H9 (cell line): Measurements from ENCODE around the gene ZBTB22. TPM values are rescaled to one million over a fixed set of nuclear protein-coding genes. Genes with fewer than 3 reads are reported as not detected.

Source experiments
- DNase-seq: peaks from one replicate; pipeline ENCODE4 v3.0.0-alpha.2; 2017
- H2AFZ ChIP-seq: one replicate; pipeline ENCODE4 v1.6.1; 2013; ENCODE audit warnings: mild to moderate bottlenecking, low read length, control low read depth, moderate library complexity
- H2AK5ac ChIP-seq: 2 replicates; pipeline ENCODE4 v1.6.1; 2013; ENCODE audit warnings: low read length, control low read depth, mixed read lengths; ENCODE audit not compliant: insufficient read length
- H2BK120ac ChIP-seq: one replicate; pipeline ENCODE4 v1.6.1; 2013; ENCODE audit warnings: low read depth, mild to moderate bottlenecking, low read length, control low read depth, inconsistent platforms; ENCODE audit not compliant: poor library complexity, severe bottlenecking
- H2BK12ac ChIP-seq: 2 replicates; pipeline ENCODE4 v1.6.1; 2013; ENCODE audit warnings: low read length, control low read depth, mixed read lengths, low read depth; ENCODE audit not compliant: insufficient read length
- H2BK15ac ChIP-seq: 2 replicates; pipeline ENCODE4 v1.6.1; 2013; ENCODE audit warnings: low read depth, low read length, control low read depth
- H2BK20ac ChIP-seq: one replicate; pipeline ENCODE4 v1.6.1; 2013; ENCODE audit warnings: low read depth, mild to moderate bottlenecking, low read length, control low read depth, inconsistent platforms; ENCODE audit not compliant: poor library complexity, severe bottlenecking
- H2BK5ac ChIP-seq: 2 replicates; pipeline ENCODE4 v1.6.1; 2013; ENCODE audit warnings: low read length, control low read depth, mixed read lengths; ENCODE audit not compliant: insufficient read length
- H3K14ac ChIP-seq: 2 replicates; pipeline ENCODE4 v1.6.1; 2013; ENCODE audit warnings: low read length, control low read depth; ENCODE audit not compliant: insufficient read depth
- H3K18ac ChIP-seq: 2 replicates; pipeline ENCODE4 v1.6.1; 2013; ENCODE audit warnings: low read depth, mild to moderate bottlenecking, mixed read lengths, low read length, control low read depth; ENCODE audit not compliant: insufficient read length
- H3K23ac ChIP-seq: 2 replicates; pipeline ENCODE4 v1.6.1; 2013; ENCODE audit warnings: low read length, control low read depth, mixed read lengths, low read depth; ENCODE audit not compliant: insufficient read length
- H3K23me2 ChIP-seq: 2 replicates; pipeline ENCODE4 v1.6.1; 2013; ENCODE audit warnings: low read depth, mild to moderate bottlenecking, mixed read lengths, low read length, control low read depth; ENCODE audit not compliant: insufficient read length, poor library complexity, severe bottlenecking
- H3K27ac ChIP-seq: 2 replicates; pipeline ENCODE4 v1.5.1; 2013; ENCODE audit warnings: low read length, control low read depth, mixed read lengths, low read depth; ENCODE audit not compliant: insufficient read length
- H3K27me3 ChIP-seq: 2 replicates; pipeline ENCODE4 v1.6.1; 2013; ENCODE audit warnings: low read length, control low read depth, inconsistent platforms; ENCODE audit not compliant: insufficient read depth
- H3K4ac ChIP-seq: 2 replicates; pipeline ENCODE4 v1.6.1; 2013; ENCODE audit warnings: low read depth, mild to moderate bottlenecking, control low read depth, inconsistent platforms, low read length, moderate library complexity
- H3K4me1 ChIP-seq: 2 replicates; pipeline ENCODE4 v1.6.1; 2013; ENCODE audit warnings: low read length, control low read depth, inconsistent platforms; ENCODE audit not compliant: insufficient read depth
- H3K4me2 ChIP-seq: 2 replicates; pipeline ENCODE4 v1.6.1; 2013; ENCODE audit warnings: low read length, control low read depth, mixed read lengths; ENCODE audit not compliant: insufficient read length, insufficient read depth
- H3K56ac ChIP-seq: 2 replicates; pipeline ENCODE4 v1.6.1; 2013; ENCODE audit warnings: low read depth, mild to moderate bottlenecking, mixed read lengths, low read length, control low read depth; ENCODE audit not compliant: insufficient read length
- H3K79me1 ChIP-seq: 2 replicates; pipeline ENCODE4 v1.6.1; 2013; ENCODE audit warnings: low read depth, mild to moderate bottlenecking, moderate library complexity, low read length, control low read depth, inconsistent platforms; ENCODE audit not compliant: insufficient read depth, poor library complexity, severe bottlenecking
- H3K79me2 ChIP-seq: 2 replicates; pipeline ENCODE4 v1.6.1; 2013; ENCODE audit warnings: low read length, control low read depth, inconsistent platforms; ENCODE audit not compliant: insufficient read depth
- H3K9ac ChIP-seq: 2 replicates; pipeline ENCODE4 v1.6.1; 2013; ENCODE audit warnings: low read length, control low read depth, mixed read lengths; ENCODE audit not compliant: insufficient read length; ENCODE audit errors: extremely low read depth
- H3K9me3 ChIP-seq: one replicate; pipeline ENCODE4 v1.6.1; 2013; ENCODE audit warnings: low read depth, low read length, inconsistent platforms; ENCODE audit not compliant: control insufficient read depth
- H3T11ph ChIP-seq: one replicate; pipeline ENCODE4 v1.6.1; 2013; ENCODE audit warnings: mild to moderate bottlenecking, low read length, control low read depth, inconsistent platforms
- H4K20me1 ChIP-seq: one replicate; pipeline ENCODE4 v1.6.1; 2013; ENCODE audit not compliant: control insufficient read depth, insufficient read length, insufficient read depth
- H4K5ac ChIP-seq: 2 replicates; pipeline ENCODE4 v1.6.1; 2013; ENCODE audit warnings: low read depth, mild to moderate bottlenecking, mixed read lengths, low read length, control low read depth; ENCODE audit not compliant: insufficient read length
- H4K8ac ChIP-seq: replicated peaks from 2 replicates; pipeline ENCODE4 v1.6.1; 2013; ENCODE audit warnings: low read length, control low read depth, mixed read lengths, low read depth; ENCODE audit not compliant: insufficient read length
- H4K91ac ChIP-seq: 2 replicates; pipeline ENCODE4 v1.6.1; 2013; ENCODE audit warnings: low read depth, mild to moderate bottlenecking, moderate library complexity, mixed read lengths, low read length, control low read depth; ENCODE audit not compliant: insufficient read length
- H3K27ac Mint-ChIP-seq, 3 experiments: 2 replicates in 2 of 3; 3 replicates in 1 of 3; pipeline ENCODE4 v1.8.0; 2020 to 2021; ENCODE audit warnings: mixed read lengths in 3 of 3, mild to moderate bottlenecking in 1 of 3, moderate library complexity in 1 of 3
- H3K27me3 Mint-ChIP-seq: 2 replicates; pipeline ENCODE4 v1.8.0; 2021; ENCODE audit warnings: low read depth, mild to moderate bottlenecking, moderate library complexity, mixed read lengths
- H3K36me3 Mint-ChIP-seq, 3 experiments: 2 replicates in 2 of 3; 3 replicates in 1 of 3; pipeline ENCODE4 v1.8.0; 2020 to 2021; ENCODE audit warnings: low read depth in 3 of 3, mixed read lengths in 3 of 3; ENCODE audit not compliant: insufficient read depth in 1 of 3
- H3K4me1 Mint-ChIP-seq, 2 experiments: 2 replicates each; pipeline ENCODE4 v1.8.0; 2020; ENCODE audit warnings: mixed read lengths in 2 of 2
- H3K4me3 Mint-ChIP-seq, 2 experiments: 2 replicates in 1 of 2; 3 replicates in 1 of 2; pipeline ENCODE4 v1.8.0; 2020 to 2021; ENCODE audit warnings: mild to moderate bottlenecking in 2 of 2, mixed read lengths in 2 of 2, moderate library complexity in 1 of 2
- H3K9me3 Mint-ChIP-seq, 2 experiments: 2 replicates in 1 of 2; 3 replicates in 1 of 2; pipeline ENCODE4 v1.8.0; 2020; ENCODE audit warnings: mild to moderate bottlenecking in 2 of 2, mixed read lengths in 2 of 2, moderate library complexity in 1 of 2
- CTCF ChIP-seq: fragments of 200-600 bp; sonication (generic); conservative IDR thresholded peaks from 3 replicates; pipeline ENCODE4 v1.8.0; 2021; ENCODE audit warnings: antibody characterized with exemption, mild to moderate bottlenecking
- WGBS: extraction: QIAGEN DNeasy Blood & Tissue Kit; methylation state at CpG from one replicate; pipeline ENCODE4 v1.1.7; 2013; ENCODE audit warnings: missing lambda C conversion rate, low lambda C conversion rate, mixed read lengths; ENCODE audit not compliant: insufficient read length; ENCODE audit errors: extremely low coverage; 5-methylcytosine and 5-hydroxymethylcytosine counted together
- total RNA-seq: library from RNA; stranded (reverse); gene quantifications from 2 replicates; pipeline ENCODE4 v1.2.1, GENCODE V29; 2021

Gene ZBTB22
- total RNA-seq, 1 experiment from 2014 or later, result 8.1 TPM

GRCh38 chr6:33367009-33367714, 49.6 kb upstream of the ZBTB22 start:
- H3K27me3 Mint-ChIP-seq, result no peaks in the 10 kb centered on the region
- no peaks in the 10 kb centered on the region for H4K20me1 ChIP-seq
- no peak overlapping the region for H3K23ac ChIP-seq
- no CpG with 5 or more reads among the region's 8 CpGs for WGBS
- H3K4me2 ChIP-seq, result no peak overlapping the region
- H3K79me2 ChIP-seq, result no peaks in the 10 kb centered on the region
- H3K4ac ChIP-seq, result no peak overlapping the region
- no peak overlapping the region for H2BK120ac ChIP-seq
- H4K5ac ChIP-seq, result no peak overlapping the region
- H2AFZ ChIP-seq, result no peak overlapping the region
- no peaks in the 10 kb centered on the region for H3K79me1 ChIP-seq
- H2BK12ac ChIP-seq, result no peak overlapping the region
- peaks cover 10 to 22% of the 10 kb centered on the region in 2 experiments for H3K4me1 Mint-ChIP-seq
- no peak overlapping the region for H3K14ac ChIP-seq
- no peak overlapping the region for H2BK15ac ChIP-seq
- H3K4me1 ChIP-seq, result peaks cover 2% of the 10 kb centered on the region; the same call in 1 of the 2 replicates
- H3K23me2 ChIP-seq, result no peaks in the 10 kb centered on the region
- no peak overlapping the region for H3T11ph ChIP-seq
- no peak overlapping the region for H4K8ac ChIP-seq
- no peaks in the 10 kb centered on the region for H3K36me3 Mint-ChIP-seq
- H3K27ac ChIP-seq, result no peak overlapping the region
- no peak overlapping the region for H3K18ac ChIP-seq
- H3K9me3 ChIP-seq, result no peaks in the 10 kb centered on the region
- H2AK5ac ChIP-seq, result no peak overlapping the region
- peak overlapping the region in 1 of 3 experiments; percentile 0; a peak in 1 of 7 replicates for H3K27ac Mint-ChIP-seq
- H2BK20ac ChIP-seq, result no peak overlapping the region
- H3K4me3 Mint-ChIP-seq, result no peak overlapping the region
- no peak overlapping the region for H4K91ac ChIP-seq
- H3K27me3 ChIP-seq, result no peaks in the 10 kb centered on the region
- H3K9me3 Mint-ChIP-seq, result no peaks in the 10 kb centered on the region
- TF ChIP-seq CTCF, result no peak
- DNase-seq, result no peak
- H3K9ac ChIP-seq, result no peak overlapping the region
- H3K56ac ChIP-seq, result no peak overlapping the region
- H2BK5ac ChIP-seq, result no peak overlapping the region
